NCI-H446 (cell line): Measurements from ENCODE around the gene PLA2G6.

Source experiments
- DNase-seq, 2 experiments: peaks; one replicate each; lab custom pipeline; 2025; lab: John Stamatoyannopoulos, UW

Gene PLA2G6

GRCh38 chr22:38110008-38110862 is 71.4 kb downstream of the PLA2G6 start, which contains the start of gene BAIAP2L2:
TSS of gene BAIAP2L2 (minus strand) at chr22:38110684. CDS start at chr22:38110525, 159 bp downstream.
- no peak for DNase-seq

GRCh38 chr22:38109371-38110001 is 72.1 kb downstream of the PLA2G6 start:
- no peak for DNase-seq

- no peak for DNase-seq
Observed at GRCh38 chr22:38108561-38109319, 72.9 kb downstream of the PLA2G6 start.

GRCh38 chr22:38107692-38108515 is 73.7 kb downstream of the PLA2G6 start:
- DNase-seq: peak; percentile 63 to 84

- no peak for DNase-seq
Observed at GRCh38 chr22:38106814-38107578, 74.6 kb downstream of the PLA2G6 start.

GRCh38 chr22:38104084-38104483 is 77.5 kb downstream of the PLA2G6 start:
- DNase-seq: no peak

- DNase-seq: no peak
Observed at GRCh38 chr22:38103641-38104040, 78.0 kb downstream of the PLA2G6 start.

GRCh38 chr22:38098410-38099249 is 83.0 kb downstream of the PLA2G6 start:
- DNase-seq: no peak

- no peak for DNase-seq
Observed at GRCh38 chr22:38097557-38098409, 83.8 kb downstream of the PLA2G6 start.

- DNase-seq: no peak
Observed at GRCh38 chr22:38097058-38097457, 84.6 kb downstream of the PLA2G6 start.

GRCh38 chr22:38089474-38089851 is 92.2 kb downstream of the PLA2G6 start:
- DNase-seq: no peak

- no peak for DNase-seq
Observed at GRCh38 chr22:38088629-38089473, 92.8 kb downstream of the PLA2G6 start.

- DNase-seq: no peak
Observed at GRCh38 chr22:38087855-38088254, 93.8 kb downstream of the PLA2G6 start.

GRCh38 chr22:38086942-38087341 is 94.7 kb downstream of the PLA2G6 start:
- no peak for DNase-seq

GRCh38 chr22:38086001-38086845 is 95.4 kb downstream of the PLA2G6 start:
- DNase-seq: no peak

- no peak for DNase-seq
Observed at GRCh38 chr22:38085501-38085900, 96.1 kb downstream of the PLA2G6 start.

GRCh38 chr22:38085056-38085455 is 96.6 kb downstream of the PLA2G6 start:
- DNase-seq: no peak
